HCT116 (cell line): ENCODE data around the gene MAGEA2B. TPM values are rescaled to one million over a fixed set of nuclear protein-coding genes. Genes with fewer than 3 reads are reported as not detected.
"Not testable (repeated sequence)": the region's sequence is repeated elsewhere in the genome, so short reads cannot be mapped to it uniquely, and the experiment has no call there.

Source experiments
- ATAC-seq: fragments of 200-7000 bp; cut with Tn5 transposase; 2 replicates; pipeline ENCODE4 v1.9.1; 2020; ENCODE audit warnings: mild to moderate bottlenecking, moderate library complexity
- BruUV-seq: library from RNA; stranded (reverse); fragments of 400-500 nt; replicated peaks from 2 replicates; lab custom pipeline; 2021; lab: Mats Ljungman, UMichigan
- CTCF ChIA-PET: fragments of 300-600 bp; sonication (Branson Sonifier 250); formaldehyde crosslinking; loops from one replicate; lab custom pipeline; 2021; ENCODE audit warnings: antibody characterized with exemption; lab: Charles Lee
- POLR2A ChIA-PET: fragments of 300-600, 350-600 bp; sonication (Branson Sonifier 250); formaldehyde crosslinking; loops from one replicate; lab custom pipeline; 2021; ENCODE audit warnings: antibody characterized with exemption; lab: Charles Lee
- RAD21 ChIA-PET, 2 experiments: fragments of 300-600 bp; sonication (Branson Sonifier 250); formaldehyde crosslinking; loops; one replicate each; lab custom pipeline; 2023; ENCODE audit warnings: low total read pairs in 2 of 2; ENCODE audit not compliant: uncharacterized antibody in 2 of 2, unreplicated experiment in 2 of 2, low non-redundant PET in 1 of 2; lab: Charles Lee
- DNase-seq: peaks from one replicate; pipeline ENCODE4 v3.0.0-alpha.2; 2010; ENCODE audit warnings: low read depth, low spot score
- H2AFZ ChIP-seq: fragments of 200-600 bp; shearing (Covaris generic), sonication (generic); 2 replicates; pipeline ENCODE4 v1.6.1; 2017; ENCODE audit warnings: low read depth, mixed run types, mixed read lengths, antibody characterized with exemption, low read length; ENCODE audit not compliant: poor library complexity, severe bottlenecking
- H3K27ac ChIP-seq: 2 replicates; pipeline ENCODE4 v1.5.1; 2012; ENCODE audit warnings: low read depth, low read length
- H3K27me3 ChIP-seq: fragments of 200-600 bp; sonication (generic); 2 replicates; pipeline ENCODE4 v1.6.1; 2016; ENCODE audit warnings: mixed run types, low read length, mixed read lengths; ENCODE audit not compliant: insufficient read depth
- H3K36me3 ChIP-seq, 2 experiments: fragments of 200-500 bp in 1 of 2; fragments of 200-600 bp in 1 of 2; sonication (Bioruptor generic) in 1 of 2; sonication (generic) in 1 of 2; 2 replicates each; pipeline versions ENCODE4 v1.5.1 to v1.6.1; 2014 to 2016; ENCODE audit warnings: low read length in 2 of 2, inconsistent platforms in 1 of 2, mixed read lengths in 1 of 2, mixed run types in 1 of 2; ENCODE audit not compliant: insufficient read depth in 2 of 2, control insufficient read depth in 1 of 2
- H3K4me1 ChIP-seq, 2 experiments: fragments of 200-600 bp in 1 of 2; sonication (generic) in 1 of 2; 2 replicates each; pipeline versions ENCODE4 v1.5.1 to v1.6.1; 2012 to 2017; ENCODE audit warnings: low read length in 2 of 2, inconsistent platforms in 1 of 2, mild to moderate bottlenecking in 1 of 2, mixed read lengths in 1 of 2, mixed run types in 1 of 2, moderate library complexity in 1 of 2; ENCODE audit not compliant: insufficient read depth in 2 of 2, control insufficient read depth in 1 of 2
- H3K4me2 ChIP-seq: fragments of 200-600 bp; sonication (generic); 2 replicates; pipeline ENCODE4 v1.6.1; 2017; ENCODE audit warnings: mixed run types, low read length, mixed read lengths
- H3K4me3 ChIP-seq, 2 experiments: fragments of 200-600 bp in 1 of 2; sonication (generic) in 1 of 2; replicated peaks in 1 of 2; 2 replicates each; pipeline ENCODE4 v1.5.1; 2011 to 2016; ENCODE audit warnings: low read length in 2 of 2, control low read depth in 1 of 2, low read depth in 1 of 2, mild to moderate bottlenecking in 1 of 2, mixed read lengths in 1 of 2, mixed run types in 1 of 2
- H3K79me2 ChIP-seq: fragments of 200-600 bp; sonication (generic); 2 replicates; pipeline ENCODE4 v1.6.1; 2017; ENCODE audit warnings: mild to moderate bottlenecking, mixed run types, low read length, moderate library complexity, mixed read lengths; ENCODE audit not compliant: insufficient read depth
- H3K9ac ChIP-seq: fragments of 200-600 bp; sonication (generic); 2 replicates; pipeline ENCODE4 v1.6.1; 2016; ENCODE audit warnings: low read length, mixed read lengths
- H3K9me2 ChIP-seq: fragments of 200-600 bp; sonication (generic), shearing (Covaris generic); 2 replicates; pipeline ENCODE4 v1.6.1; 2017; ENCODE audit warnings: mixed run types, mild to moderate bottlenecking, moderate library complexity; ENCODE audit not compliant: insufficient read depth
- H3K9me3 ChIP-seq, 2 experiments: fragments of 200-500 bp in 1 of 2; fragments of 200-600 bp in 1 of 2; sonication (Bioruptor generic) in 1 of 2; sonication (generic) in 1 of 2; 2 replicates each; pipeline ENCODE4 v1.6.1; 2014 to 2017; ENCODE audit warnings: low read length in 2 of 2, mixed read lengths in 2 of 2, inconsistent platforms in 1 of 2, low read depth in 1 of 2, mild to moderate bottlenecking in 1 of 2, mixed run types in 1 of 2, moderate library complexity in 1 of 2; ENCODE audit not compliant: control insufficient read depth in 1 of 2, insufficient read depth in 1 of 2
- H4K20me1 ChIP-seq: fragments of 200-600 bp; sonication (generic), shearing (Covaris generic); 2 replicates; pipeline ENCODE4 v1.6.1; 2017; ENCODE audit warnings: mixed run types, mild to moderate bottlenecking, moderate library complexity; ENCODE audit not compliant: insufficient read depth
- intact Hi-C: fragments of 100-400 bp; cut with micrococcal nuclease; formaldehyde crosslinking; loops from 2 replicates; pipeline ENCODE4 v1.10.0; 2022
- total RNA-seq: library from RNA; stranded (reverse); gene quantifications from one replicate; pipeline ENCODE4 v1.2.1, GENCODE V29; 2021; ENCODE audit not compliant: unreplicated experiment
- TF ChIP-seq, protein P1 (sequence below): IDR thresholded peaks from 2 replicates; pipeline ENCODE4 v1.6.1; 2011; ENCODE audit warnings: mild to moderate bottlenecking, low read length, moderate library complexity; ENCODE audit not compliant: insufficient replicate concordance; ENCODE audit errors: extremely low read depth
- TF ChIP-seq, protein P2 (sequence below): IDR thresholded peaks from 2 replicates; pipeline ENCODE4 v1.6.1; 2012; ENCODE audit warnings: low read depth

MAGEA2B gene
- total RNA-seq, 1 experiment from 2014 or later, result 21.8 TPM

DNA sequence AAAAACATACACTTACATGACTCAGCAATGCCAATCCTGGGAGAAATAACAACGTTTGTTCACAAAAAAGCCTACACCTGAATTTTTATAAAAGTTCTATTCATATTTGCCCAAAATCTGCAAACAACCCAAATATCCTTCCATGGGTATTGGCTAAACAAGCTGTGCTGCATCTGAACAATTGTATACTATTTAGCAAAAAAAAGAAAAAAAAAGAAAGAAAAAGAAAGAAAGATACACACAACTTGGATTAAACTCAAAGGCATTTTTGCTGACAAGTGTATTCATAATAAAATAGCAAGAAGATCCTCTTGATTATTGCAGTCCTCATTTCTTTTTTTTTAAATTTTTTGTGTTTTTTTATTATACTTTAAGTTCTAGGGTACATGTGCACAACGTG lies 40.3 kb upstream of the MAGEA2B start (continued):
- TF ChIP-seq, protein P1, sequence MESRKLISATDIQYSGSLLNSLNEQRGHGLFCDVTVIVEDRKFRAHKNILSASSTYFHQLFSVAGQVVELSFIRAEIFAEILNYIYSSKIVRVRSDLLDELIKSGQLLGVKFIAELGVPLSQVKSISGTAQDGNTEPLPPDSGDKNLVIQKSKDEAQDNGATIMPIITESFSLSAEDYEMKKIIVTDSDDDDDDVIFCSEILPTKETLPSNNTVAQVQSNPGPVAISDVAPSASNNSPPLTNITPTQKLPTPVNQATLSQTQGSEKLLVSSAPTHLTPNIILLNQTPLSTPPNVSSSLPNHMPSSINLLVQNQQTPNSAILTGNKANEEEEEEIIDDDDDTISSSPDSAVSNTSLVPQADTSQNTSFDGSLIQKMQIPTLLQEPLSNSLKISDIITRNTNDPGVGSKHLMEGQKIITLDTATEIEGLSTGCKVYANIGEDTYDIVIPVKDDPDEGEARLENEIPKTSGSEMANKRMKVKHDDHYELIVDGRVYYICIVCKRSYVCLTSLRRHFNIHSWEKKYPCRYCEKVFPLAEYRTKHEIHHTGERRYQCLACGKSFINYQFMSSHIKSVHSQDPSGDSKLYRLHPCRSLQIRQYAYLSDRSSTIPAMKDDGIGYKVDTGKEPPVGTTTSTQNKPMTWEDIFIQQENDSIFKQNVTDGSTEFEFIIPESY, result no peak
- TF ChIP-seq, protein P2, sequence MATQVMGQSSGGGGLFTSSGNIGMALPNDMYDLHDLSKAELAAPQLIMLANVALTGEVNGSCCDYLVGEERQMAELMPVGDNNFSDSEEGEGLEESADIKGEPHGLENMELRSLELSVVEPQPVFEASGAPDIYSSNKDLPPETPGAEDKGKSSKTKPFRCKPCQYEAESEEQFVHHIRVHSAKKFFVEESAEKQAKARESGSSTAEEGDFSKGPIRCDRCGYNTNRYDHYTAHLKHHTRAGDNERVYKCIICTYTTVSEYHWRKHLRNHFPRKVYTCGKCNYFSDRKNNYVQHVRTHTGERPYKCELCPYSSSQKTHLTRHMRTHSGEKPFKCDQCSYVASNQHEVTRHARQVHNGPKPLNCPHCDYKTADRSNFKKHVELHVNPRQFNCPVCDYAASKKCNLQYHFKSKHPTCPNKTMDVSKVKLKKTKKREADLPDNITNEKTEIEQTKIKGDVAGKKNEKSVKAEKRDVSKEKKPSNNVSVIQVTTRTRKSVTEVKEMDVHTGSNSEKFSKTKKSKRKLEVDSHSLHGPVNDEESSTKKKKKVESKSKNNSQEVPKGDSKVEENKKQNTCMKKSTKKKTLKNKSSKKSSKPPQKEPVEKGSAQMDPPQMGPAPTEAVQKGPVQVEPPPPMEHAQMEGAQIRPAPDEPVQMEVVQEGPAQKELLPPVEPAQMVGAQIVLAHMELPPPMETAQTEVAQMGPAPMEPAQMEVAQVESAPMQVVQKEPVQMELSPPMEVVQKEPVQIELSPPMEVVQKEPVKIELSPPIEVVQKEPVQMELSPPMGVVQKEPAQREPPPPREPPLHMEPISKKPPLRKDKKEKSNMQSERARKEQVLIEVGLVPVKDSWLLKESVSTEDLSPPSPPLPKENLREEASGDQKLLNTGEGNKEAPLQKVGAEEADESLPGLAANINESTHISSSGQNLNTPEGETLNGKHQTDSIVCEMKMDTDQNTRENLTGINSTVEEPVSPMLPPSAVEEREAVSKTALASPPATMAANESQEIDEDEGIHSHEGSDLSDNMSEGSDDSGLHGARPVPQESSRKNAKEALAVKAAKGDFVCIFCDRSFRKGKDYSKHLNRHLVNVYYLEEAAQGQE, result no peak
- TF ChIP-seq, all 23 proteins: peak for 0

DNA sequence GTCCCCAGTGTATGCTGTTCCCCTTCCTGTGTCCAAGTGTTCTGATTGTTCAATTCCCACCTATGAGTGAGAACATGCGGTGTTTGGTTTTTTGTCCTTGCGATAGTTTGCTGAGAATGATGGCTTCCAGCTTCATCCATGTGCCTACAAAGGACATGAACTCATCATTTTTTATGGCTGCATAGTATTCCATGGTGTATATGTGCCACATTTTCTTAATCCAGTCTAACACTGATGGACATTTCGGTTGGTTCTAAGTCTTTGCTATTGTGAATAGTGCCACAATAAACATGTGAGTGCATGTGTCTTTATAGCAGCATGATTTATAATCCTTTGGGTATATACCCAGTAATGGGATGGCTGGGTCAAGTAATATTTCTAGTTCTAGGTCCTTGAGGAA lies 39.8 kb upstream of the MAGEA2B start:
- H3K9ac ChIP-seq, H3K27me3 ChIP-seq, H3K9me2 ChIP-seq, H2AFZ ChIP-seq, POLR2A ChIA-PET, BruUV-seq, H3K27ac ChIP-seq, H3K36me3 ChIP-seq, H3K79me2 ChIP-seq, H3K4me2 ChIP-seq, CTCF ChIA-PET, ATAC-seq, H4K20me1 ChIP-seq, H3K9me3 ChIP-seq, H3K4me1 ChIP-seq, intact Hi-C loops, DNase-seq, RAD21 ChIA-PET, H3K4me3 ChIP-seq: not testable (repeated sequence)

DNA sequence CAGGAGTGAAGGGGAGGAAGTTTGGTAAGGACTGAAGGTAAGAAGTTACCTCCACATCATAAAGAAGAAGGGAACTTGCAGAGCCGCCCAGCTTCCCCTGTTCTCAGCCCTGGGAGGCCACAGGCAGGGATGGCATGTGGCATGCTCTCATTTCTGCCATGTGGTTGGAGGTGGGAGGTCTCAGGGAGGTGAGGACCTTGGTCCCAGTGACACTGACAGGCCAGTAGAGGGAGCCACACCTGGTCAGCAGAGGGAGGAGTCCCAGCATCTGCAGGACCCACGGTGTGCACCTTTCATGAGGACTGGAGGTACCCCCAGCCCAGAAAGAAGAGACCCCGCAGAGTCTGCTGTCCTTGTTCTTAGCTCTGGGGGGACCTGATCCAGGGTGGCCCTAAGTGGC lies 33.4 kb upstream of the MAGEA2B start:
- DNase-seq, H4K20me1 ChIP-seq, RAD21 ChIA-PET, H3K4me3 ChIP-seq, H2AFZ ChIP-seq, H3K9me2 ChIP-seq, H3K9me3 ChIP-seq, H3K9ac ChIP-seq, BruUV-seq, H3K36me3 ChIP-seq, H3K4me2 ChIP-seq, H3K79me2 ChIP-seq, CTCF ChIA-PET, POLR2A ChIA-PET, intact Hi-C loops, H3K27me3 ChIP-seq, H3K4me1 ChIP-seq, H3K27ac ChIP-seq: not testable (repeated sequence)
- ATAC-seq, result peak; percentile 98

DNA sequence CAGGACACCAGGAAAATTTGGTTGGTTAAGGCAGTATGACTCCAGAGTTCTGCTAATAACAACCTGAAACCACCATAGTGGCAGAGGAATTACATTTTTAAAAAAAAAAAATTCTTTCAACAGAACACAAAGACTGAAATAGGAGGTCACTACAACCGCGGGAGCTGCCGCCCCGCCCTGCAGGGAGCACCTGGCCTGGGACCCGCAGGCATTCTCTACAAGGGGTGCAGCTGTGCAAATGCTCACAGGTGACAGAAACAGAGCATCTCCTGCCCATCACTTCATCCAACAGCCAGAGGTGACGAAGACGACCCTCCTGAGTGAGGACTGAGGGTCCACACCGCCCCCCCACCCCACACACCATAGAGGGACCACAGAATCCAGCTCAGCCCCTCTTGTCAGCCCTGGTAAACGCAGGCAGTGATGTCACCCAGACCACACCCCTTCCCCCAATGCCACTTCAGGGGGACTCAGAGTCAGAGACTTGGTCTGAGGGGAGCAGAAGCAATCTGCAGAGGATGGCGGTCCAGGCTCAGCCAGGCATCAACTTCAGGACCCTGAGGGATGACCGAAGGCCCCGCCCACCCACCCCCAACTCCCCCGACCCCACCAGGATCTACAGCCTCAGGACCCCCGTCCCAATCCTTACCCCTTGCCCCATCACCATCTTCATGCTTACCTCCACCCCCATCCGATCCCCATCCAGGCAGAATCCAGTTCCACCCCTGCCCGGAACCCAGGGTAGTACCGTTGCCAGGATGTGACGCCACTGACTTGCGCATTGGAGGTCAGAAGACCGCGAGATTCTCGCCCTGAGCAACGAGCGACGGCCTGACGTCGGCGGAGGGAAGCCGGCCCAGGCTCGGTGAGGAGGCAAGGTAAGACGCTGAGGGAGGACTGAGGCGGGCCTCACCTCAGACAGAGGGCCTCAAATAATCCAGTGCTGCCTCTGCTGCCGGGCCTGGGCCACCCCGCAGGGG lies 16.2 kb upstream of the MAGEA2B start, which contains the start of gene MAGEA3:
Gene MAGEA3, plus strand, starts transcription at position 843 of the 980 bp plus-strand sequence. CDS start 2,039 bp downstream, outside the sequence.
- H3K9me3 ChIP-seq, RAD21 ChIA-PET, H2AFZ ChIP-seq, DNase-seq, H3K4me1 ChIP-seq, BruUV-seq, H3K36me3 ChIP-seq, H3K79me2 ChIP-seq, H3K4me2 ChIP-seq, H3K27me3 ChIP-seq, H4K20me1 ChIP-seq, intact Hi-C loops, H3K27ac ChIP-seq, H3K9me2 ChIP-seq, H3K9ac ChIP-seq, POLR2A ChIA-PET, CTCF ChIA-PET: not testable (repeated sequence)
- ATAC-seq, result peak; percentile 91
- H3K4me3 ChIP-seq, result peak within 1 kb of the TSS; percentile 30 to 37; a peak in 3 of 4 replicates
